HG02759 (cell line): Measurements from ENCODE around the gene C16orf89.

Source experiments
- ATAC-seq: cut with Tn5 transposase; IDR thresholded peaks from one replicate; pipeline ENCODE4 v1.9.1; 2021; ENCODE audit warnings: mild to moderate bottlenecking, moderate library complexity; ENCODE audit not compliant: unreplicated experiment

C16orf89 gene

DNA sequence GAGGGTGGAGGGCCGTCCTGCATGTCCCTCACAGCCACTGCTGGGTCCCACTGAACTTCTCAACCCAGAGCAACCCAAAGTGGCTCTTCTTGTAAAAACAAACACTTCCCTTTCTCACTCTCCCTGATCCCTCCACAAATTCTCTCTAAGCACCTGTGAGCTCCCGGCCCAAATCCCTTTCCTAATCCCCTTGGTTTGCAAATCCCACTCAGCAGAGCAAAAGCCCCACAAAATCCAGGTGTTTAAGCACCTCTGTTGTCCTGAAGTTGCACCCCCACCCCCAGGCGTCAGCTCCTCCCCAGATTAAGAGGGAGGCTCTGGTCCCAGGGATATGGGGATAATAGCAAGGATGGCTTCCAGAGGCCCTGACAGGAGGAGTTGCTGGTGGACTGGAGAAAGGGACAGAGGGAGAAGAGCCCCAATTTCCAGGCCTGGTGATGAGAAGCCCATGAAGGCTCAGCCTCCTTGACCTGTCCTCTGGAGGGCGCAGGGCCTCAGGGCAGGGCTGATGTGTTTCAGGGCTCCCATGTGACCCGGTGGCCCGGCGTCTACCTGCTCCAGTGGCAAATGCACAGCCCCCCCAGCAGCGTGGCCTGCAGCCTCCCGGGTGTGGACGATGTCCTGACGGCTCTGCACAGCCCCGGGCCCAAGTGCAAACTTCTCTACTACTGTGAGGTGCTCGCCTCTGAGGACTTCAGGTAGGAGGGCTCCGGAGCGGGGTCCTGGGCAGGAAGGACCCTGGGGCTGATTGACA is 55.0 kb downstream of the C16orf89 start:
- no peak for ATAC-seq

DNA sequence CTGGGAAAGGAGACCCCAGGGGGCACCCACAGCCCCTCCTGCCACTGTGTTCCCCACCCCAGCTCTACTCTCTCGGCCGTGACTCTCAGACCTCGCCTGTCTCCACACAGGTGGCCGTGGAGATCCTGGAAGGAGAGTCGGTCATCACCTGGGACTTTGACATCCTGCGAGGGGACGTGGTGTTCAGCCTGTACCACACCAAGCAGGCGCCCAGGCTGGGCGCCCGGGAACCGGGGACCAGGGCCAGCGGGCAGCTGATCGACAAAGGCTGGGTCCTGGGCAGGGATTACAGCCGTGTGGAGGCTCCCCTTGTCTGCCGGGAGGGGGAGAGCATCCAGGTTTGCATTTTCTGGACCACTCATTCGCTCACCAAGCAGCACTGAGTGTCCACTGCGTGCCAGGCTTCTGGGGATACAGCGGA is 57.4 kb downstream of the C16orf89 start:
- no peak for ATAC-seq

DNA sequence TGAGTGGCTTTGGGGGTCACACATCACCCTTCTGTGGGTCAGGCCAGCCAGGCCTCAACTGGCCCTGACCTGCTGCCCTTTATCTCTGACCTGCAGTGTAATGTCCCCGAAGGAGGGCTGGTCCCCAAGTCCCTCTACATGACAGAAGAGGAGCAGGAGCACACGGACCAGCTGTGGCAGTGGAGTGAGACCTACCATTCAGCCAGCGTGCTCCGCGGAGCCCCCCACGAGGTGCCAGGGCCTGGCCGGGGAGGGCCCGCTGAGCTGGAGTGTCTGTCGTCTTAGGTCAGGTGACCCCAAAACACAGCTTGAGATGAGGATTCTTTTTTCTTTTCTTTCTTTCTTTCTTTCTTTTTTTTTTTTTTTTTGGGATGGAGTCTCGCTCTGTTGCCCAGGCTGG is 58.5 kb downstream of the C16orf89 start:
- ATAC-seq, result no peak

DNA sequence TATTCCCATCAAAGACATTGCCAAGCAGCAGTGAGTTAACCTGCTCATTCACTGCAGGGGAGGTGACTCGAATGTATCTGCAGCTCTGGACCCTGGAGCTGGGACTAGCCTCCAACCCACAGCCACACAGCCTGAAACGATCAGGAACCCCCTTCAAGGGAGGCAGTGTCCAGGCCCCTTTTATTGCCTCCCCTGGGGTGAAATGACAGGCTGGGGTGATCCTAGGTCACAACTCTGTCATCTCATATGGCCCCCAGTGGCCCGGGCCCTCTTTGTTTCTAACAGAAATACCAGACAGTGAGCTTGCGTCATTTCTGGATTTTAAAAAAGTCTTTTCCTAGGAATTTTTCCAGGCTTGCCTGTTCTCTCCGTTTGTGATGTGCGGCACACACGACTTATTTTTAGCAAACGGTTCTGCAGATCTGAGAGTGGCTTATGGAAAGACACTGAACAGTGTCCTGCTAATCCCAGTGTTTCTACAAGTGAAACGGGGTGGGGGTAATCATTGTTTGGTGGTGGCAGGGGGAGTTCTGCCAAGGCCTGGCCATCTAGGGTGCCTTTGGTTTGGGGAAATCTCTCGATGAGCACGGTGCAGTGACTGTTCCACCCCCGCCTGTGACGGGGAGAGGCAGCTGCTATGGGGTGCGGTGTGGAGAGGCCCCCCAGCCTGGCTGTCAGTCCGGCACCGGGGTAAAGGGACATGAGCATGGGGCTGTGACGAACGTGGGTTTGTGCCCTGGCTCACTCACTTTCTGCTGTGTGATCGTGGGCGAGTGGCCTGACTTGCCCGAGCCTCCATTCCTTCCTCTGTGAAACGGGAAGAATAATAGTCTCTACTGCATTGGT is 59.2 kb downstream of the C16orf89 start:
- ATAC-seq, result no peak

DNA sequence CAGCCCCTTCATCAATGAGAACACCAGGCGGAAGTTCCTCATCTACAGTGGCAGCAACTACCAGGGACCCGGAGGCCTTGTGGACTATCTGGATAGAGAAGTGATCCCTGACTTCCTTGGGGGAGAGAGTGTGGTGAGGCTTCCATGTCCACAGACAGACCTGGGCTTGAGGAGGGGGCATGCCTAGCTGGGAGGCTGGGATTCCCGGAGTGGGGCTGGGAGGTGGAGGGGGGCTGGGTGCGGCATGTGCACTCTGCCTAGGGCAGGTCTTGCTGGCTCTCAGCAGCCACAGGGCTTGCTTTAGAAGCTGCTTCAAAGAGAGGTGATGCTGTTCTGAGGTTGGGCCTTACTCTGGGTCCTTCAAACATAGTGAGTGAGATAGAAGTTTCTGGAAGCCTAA is 59.8 kb downstream of the C16orf89 start:
- no peak for ATAC-seq

DNA sequence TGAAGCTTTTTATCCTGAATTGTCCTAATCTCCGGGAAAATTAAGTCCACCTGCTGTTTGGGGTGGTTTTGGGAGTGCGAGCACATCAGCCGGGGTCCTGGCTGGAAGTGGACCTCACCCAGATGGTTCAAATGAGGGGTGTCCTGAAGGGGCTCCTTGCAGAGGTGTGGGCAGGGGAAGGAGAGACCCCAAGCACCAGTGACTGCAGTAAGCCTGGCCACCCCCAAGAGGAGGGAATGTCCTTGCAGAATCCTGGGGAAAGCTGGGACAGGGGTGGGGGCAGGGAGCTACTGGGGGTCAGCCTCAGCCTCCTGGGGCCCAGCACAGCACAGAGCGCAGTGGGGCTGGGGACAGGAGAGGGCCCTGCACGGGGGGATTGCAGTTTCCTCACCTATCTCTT is 61.4 kb downstream of the C16orf89 start:
- no peak for ATAC-seq

DNA sequence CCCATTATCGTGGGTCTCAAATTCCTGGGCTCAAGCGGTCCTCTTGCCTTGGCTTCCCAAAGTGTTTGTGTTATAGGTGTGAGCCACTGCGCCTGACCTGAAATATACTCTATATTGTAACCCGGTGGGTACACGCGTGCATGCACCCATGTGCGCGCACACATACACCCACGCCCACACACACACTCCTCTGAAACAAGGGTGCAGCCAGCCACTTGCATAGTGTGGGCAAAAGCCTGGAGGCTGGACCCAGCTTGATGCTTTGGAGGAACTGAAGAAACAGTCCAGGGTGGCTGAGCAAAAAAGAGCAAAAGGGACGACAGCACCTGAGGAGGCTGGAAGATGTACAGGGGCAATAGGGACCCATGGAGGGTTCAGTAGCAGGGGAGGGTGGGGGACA is 61.9 kb downstream of the C16orf89 start:
- ATAC-seq, result no peak

DNA sequence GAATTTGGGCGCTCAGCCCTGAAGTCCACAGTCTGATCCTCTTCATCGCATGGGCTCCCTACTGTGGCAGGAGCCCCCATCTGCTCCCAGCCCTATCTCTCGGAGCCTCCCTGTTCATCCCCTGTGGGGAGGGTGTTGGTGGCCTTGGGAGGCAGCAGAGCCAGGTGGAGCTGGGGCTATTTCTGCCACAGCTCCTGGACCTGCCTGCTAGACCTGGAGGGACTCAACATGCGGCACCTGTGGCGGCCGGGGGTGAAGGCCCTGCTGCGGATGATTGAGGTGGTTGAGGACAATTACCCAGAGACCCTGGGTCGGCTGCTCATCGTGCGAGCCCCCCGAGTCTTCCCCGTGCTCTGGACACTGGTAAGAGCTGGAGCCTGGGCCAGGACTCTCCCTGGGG is 62.5 kb downstream of the C16orf89 start:
- no peak for ATAC-seq

DNA sequence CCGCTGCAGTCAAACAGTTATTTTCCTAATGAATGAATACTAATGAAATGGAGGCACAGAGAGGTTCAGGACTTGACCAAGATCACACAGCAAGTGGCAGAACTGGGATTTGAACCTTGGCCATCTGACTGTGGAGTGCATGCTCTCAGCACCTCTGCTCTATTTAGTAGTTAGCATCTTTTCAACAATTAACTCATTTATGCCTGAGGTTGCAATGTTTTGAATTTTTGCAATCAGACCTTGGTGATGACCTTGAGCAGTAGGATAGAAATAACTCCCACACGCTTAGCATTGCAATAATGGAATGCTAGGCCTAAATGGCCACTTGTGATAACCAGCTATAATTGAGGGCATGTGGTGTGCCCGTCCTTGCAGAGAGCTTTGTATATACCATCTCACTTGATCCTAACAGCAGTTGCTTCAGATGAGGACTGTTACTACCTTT is 63.0 kb downstream of the C16orf89 start:
- ATAC-seq, result no peak

DNA sequence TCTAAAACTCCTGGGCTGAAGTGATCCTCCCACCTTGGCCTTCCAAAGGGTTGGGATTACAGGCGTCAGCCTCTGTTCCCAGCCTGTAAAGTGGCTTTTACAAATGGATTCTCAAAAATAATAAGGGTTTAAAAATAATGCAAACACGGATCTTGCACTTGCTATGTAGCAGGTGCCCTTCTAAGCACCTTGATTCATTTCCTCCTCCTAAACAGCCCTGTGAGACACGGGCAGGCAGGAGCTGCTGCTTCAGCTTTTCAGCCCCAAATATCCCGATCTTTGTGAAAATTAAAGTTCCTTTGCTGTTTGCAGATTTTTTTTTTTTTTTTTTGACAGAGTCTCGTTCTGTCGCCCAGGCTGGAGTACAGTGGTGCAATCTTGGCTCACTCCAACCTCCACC is 63.8 kb downstream of the C16orf89 start:
- ATAC-seq, result no peak

DNA sequence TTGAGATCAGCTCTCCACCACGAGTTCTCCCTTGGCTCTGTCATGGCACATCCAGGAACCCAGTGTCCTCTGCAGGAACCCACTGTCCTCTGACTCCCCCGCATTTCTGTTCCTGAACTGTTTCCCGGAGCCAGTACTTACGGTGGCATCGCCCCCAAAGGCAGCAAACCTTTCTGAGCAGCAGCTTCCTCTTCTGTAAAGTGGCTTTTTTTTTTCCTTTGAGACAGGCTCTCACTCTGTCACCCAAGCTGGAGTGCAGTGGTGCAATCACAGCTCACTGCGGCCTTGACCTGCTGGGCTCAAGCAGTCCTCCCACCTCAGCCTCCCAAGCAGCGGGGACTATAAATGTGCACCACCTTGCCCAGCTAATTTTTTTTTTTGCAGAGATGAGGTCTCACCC is 64.2 kb downstream of the C16orf89 start:
- ATAC-seq, result no peak

DNA sequence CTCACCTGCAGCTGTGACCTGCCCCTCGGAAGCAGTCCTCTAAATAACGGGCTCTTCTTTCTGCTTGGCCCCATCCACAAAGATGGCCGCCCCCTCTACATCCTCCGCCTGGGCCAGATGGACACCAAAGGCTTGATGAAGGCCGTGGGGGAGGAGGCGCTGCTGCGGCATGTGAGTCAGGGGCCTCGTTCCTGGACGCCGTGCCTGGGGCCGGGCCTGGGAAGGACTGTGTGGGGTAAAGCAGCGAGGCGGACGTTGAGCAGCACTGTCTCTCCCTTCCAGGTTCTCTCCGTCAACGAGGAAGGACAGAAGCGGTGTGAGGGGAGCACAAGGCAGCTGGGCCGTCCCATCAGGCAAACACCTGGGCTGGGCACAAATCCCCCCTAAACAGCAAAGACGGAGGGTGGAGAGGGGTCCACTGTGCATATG is 65.2 kb downstream of the C16orf89 start:
- ATAC-seq, result no peak

DNA sequence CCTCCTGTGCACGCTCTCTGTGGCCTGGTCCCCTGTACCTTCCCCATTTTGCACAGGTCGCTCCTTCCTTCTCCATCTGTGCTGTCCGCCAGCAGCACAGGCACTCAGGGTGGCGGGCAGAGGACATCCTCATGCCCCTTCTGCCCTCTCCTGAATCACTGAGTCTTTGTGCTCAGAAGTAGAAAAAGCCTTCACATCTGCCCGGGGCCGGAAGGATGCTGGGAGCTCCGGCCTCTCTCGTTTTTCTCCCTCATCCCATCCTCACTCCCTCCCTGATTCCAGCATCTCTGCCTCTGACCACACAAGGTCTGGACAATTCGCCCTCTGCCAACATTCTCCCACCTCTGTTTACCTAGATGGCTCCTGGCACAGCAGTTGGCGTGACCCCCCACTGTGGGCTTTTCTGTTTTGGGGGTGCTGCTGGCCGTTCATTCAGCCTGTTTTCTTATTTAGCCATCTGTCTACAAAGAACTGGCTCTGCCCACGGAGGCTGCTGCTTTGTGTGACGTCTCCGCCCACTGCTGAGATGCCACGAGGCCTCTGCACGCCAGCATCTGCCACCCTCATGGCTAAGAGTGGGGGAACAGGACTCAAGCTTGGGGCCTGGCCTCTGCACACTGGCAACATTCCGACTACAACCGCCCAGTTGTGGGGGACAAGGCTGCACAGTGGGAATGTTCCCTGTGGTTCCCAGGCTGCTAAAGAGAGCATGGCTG is 70.9 kb downstream of the C16orf89 start:
- no peak for ATAC-seq
